ENCODE measurements around the gene FER1L5. TPM values are rescaled to one million over a fixed set of nuclear protein-coding genes. Genes with fewer than 3 reads are reported as not detected.
"Not testable (repeated sequence)": the region's sequence is repeated elsewhere in the genome, so short reads cannot be mapped to it uniquely, and the experiment has no call there.

The FER1L5 gene
- total RNA-seq, 2 experiments from 2014 or later, result not detected

- Mint-ChIP-seq H3K27me3 (no peaks in the 10 kb centered on the region), H3K36me3 (ENCODE audit: low read depth) (peaks cover 31% of the 10 kb centered on the region), H3K27ac (peak overlapping the region; percentile 93), H3K4me3 (peak overlapping the region; percentile 91), H3K9me3 (ENCODE audit: low read depth) (no peaks in the 10 kb centered on the region), H3K4me1 (peaks cover 30% of the 10 kb centered on the region)
- POLR2A ChIA-PET, result interaction anchor here (0.5 to 1.9 kb wide), 10 partner anchors 9 to 1051 kb away, joined by 3 to 12 read pairs (median 4); no protein-coding TSS in a partner anchor
- DNase-seq, result peak; percentile 89
- peak; percentile 87 for ATAC-seq
- CTCF ChIA-PET, result interaction anchor here (0.6 to 1.9 kb wide), 7 partner anchors 19 to 498 kb away, joined by 3 to 13 read pairs (median 3); partner anchors contain the start of genes ANKRD36 and CNNM4
- intact Hi-C loops (cut with DNase I, micrococcal nuclease), result loop anchor here (1.0 to 5.0 kb wide), 15 partner anchors 99 to 1025 kb away; partner anchors contain the start of genes ANKRD39 (in 2 of the 2), CNNM3 (in 2 of the 2), CNNM4 (in 2 of the 2) and LMAN2L (in 2 of the 2)
Observed at GRCh38 chr2:96637385-96638143, 5.0 kb upstream of the FER1L5 start.

DNA sequence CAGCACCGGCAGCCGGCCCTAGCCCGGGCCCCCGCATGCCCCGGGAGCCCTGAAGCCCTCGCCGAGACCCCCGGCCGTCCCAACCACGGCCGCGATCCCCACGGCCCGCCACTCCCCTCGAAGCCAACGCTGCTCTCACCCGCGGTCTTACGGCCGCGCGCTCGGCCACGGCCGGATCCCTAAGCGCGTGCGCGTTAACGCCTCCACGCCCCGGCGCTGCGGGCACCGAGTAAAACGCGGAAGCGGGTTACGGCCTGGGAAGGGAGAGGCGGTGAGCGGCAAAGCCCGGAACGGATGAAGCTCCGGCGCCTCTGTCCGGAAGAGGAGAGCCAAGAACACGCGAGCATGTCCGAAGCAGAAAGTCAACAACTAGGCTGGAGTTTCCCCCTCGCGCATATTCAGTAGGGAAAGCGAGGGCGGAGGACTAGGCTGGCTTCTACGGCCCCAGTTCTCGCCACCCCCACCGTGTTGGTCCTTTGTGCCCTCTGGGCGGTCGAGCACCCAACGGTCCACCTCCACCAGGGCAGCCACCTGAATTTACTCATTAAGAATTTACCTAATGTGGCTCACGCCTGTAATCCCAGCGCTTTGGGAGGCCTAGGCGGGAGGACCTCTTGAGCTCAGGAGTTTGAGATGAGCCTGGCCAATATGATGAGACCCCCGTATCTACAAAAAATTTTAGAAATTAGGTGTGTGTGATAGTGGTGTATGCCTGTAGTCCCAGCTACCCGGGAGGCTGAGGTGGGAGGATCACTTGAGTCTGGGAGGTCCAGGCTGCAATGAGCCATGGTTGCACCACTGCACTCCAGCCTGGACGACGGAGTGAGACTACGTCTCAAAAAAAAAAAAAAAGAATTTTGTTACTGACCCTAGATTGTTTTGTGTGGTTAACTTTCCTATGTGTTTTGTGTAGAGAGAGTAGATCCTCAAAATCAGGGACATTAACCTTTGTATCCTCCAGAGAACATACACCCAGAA is 4.1 kb upstream of the FER1L5 start, which contains the start of gene KANSL3:
TSS of gene KANSL3 (minus strand) at position 169 of the 978 bp plus-strand sequence. CDS start 1,177 bp downstream, outside the sequence.
- DNase-seq (peak; percentile 94), ATAC-seq (peak; percentile 86)
- H3K27me3 Mint-ChIP-seq, result no peaks in the 10 kb centered on the region
- no peaks in the 10 kb centered on the region for H3K9me3 Mint-ChIP-seq (ENCODE audit: low read depth)
- H3K27ac Mint-ChIP-seq, result peak within 1 kb of the TSS; percentile 93
- ChIA-PET CTCF (interaction anchor here (0.5 to 1.9 kb wide), 4 partner anchors 9 to 474 kb away, joined by 3 to 13 read pairs (median 4); partner anchors contain the start of genes ANKRD36 and CNNM4), POLR2A (interaction anchor here (0.8 to 1.9 kb wide), 4 partner anchors 10 to 107 kb away, joined by 3 to 11 read pairs (median 4); no protein-coding TSS in a partner anchor)
- peaks cover 30% of the 10 kb centered on the region for H3K4me1 Mint-ChIP-seq
- intact Hi-C loops (cut with DNase I, micrococcal nuclease), result loop anchor here (1.0 to 5.0 kb wide), 15 partner anchors 100 to 1024 kb away; partner anchors contain the start of genes ANKRD39 (in 2 of the 2), CNNM3 (in 2 of the 2), CNNM4 (in 2 of the 2) and LMAN2L (in 2 of the 2)
- peak within 1 kb of the TSS; percentile 91 for H3K4me3 Mint-ChIP-seq
- H3K36me3 Mint-ChIP-seq (ENCODE audit: low read depth), result peaks cover 30% of the 10 kb centered on the region

GRCh38 chr2:96647681-96648080 is 5.1 kb downstream of the FER1L5 start:
- H3K9me3 Mint-ChIP-seq (ENCODE audit: low read depth), result no peaks in the 10 kb centered on the region
- DNase-seq (no peak), ATAC-seq (no peak)
- H3K36me3 Mint-ChIP-seq (ENCODE audit: low read depth), result no peaks in the 10 kb centered on the region
- no peak overlapping the region for H3K4me3 Mint-ChIP-seq
- intact Hi-C loops (cut with DNase I, micrococcal nuclease), result no loop called here
- H3K27me3 Mint-ChIP-seq, result no peaks in the 10 kb centered on the region
- no peaks in the 10 kb centered on the region for H3K4me1 Mint-ChIP-seq
- POLR2A ChIA-PET, result no interaction called here
- CTCF ChIA-PET, result interaction anchor here (0.7 kb wide), 1 partner anchor 9 kb away, joined by 4 read pairs; no protein-coding TSS in a partner anchor
- H3K27ac Mint-ChIP-seq, result no peak overlapping the region

- H3K27me3 Mint-ChIP-seq, result no peaks in the 10 kb centered on the region
- DNase-seq (no peak), ATAC-seq (no peak)
- ChIA-PET POLR2A (no interaction called here), CTCF (interaction anchor here (0.7 kb wide), 1 partner anchor 47 kb away, joined by 4 read pairs; no protein-coding TSS in a partner anchor)
- no peaks in the 10 kb centered on the region for H3K36me3 Mint-ChIP-seq (ENCODE audit: low read depth)
- no peak overlapping the region for H3K27ac Mint-ChIP-seq
- H3K9me3 Mint-ChIP-seq (ENCODE audit: low read depth), result no peaks in the 10 kb centered on the region
- intact Hi-C loops (cut with DNase I, micrococcal nuclease), result no loop called here
- no peaks in the 10 kb centered on the region for H3K4me1 Mint-ChIP-seq
- H3K4me3 Mint-ChIP-seq, result no peak overlapping the region
Observed at GRCh38 chr2:96648306-96648930, 5.9 kb downstream of the FER1L5 start.

DNA sequence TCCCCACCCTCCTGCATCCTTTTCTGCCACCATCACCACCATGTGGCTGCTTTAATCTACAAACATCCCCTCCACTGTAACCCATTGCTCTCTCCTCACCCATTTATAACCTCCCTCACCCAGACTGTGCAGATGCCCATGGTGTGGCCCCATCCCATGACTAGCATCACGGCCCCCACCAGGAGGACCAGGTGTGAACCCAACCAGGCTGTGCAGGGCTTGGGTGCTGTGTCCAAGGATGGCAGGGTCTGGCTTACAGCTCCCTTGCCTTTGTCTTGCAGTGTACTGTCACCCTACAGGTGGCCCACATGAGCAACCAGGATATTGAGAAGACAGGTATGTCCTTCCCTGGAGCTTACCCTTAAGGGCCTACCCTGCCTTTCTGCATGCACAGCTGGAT is 6.8 kb downstream of the FER1L5 start:
- ATAC-seq, result no peak

GRCh38 chr2:96651793-96652192 is 9.2 kb downstream of the FER1L5 start:
- Mint-ChIP-seq H3K27ac (no peak overlapping the region), H3K9me3 (ENCODE audit: low read depth) (no peaks in the 10 kb centered on the region), H3K4me1 (no peaks in the 10 kb centered on the region), H3K27me3 (no peaks in the 10 kb centered on the region), H3K4me3 (no peak overlapping the region), H3K36me3 (ENCODE audit: low read depth) (no peaks in the 10 kb centered on the region)
- intact Hi-C loops (cut with DNase I, micrococcal nuclease), result no loop called here
- ATAC-seq, result no peak
- ChIA-PET POLR2A (no interaction called here), CTCF (interaction anchor here (1.4 kb wide), 1 partner anchor 98 kb away, joined by 3 read pairs; no protein-coding TSS in a partner anchor)
- no peak for DNase-seq

More for the DNA sequence above, 6.8 kb downstream of the FER1L5 start:
- Mint-ChIP-seq H3K9me3 (ENCODE audit: low read depth) (no peaks in the 10 kb centered on the region), H3K27ac (no peak overlapping the region), H3K4me3 (no peak overlapping the region), H3K36me3 (ENCODE audit: low read depth) (no peaks in the 10 kb centered on the region), H3K27me3 (no peaks in the 10 kb centered on the region), H3K4me1 (no peaks in the 10 kb centered on the region)
- CTCF ChIA-PET, result interaction anchor here (0.7 kb wide), 1 partner anchor 48 kb away, joined by 4 read pairs; no protein-coding TSS in a partner anchor
- intact Hi-C loops (cut with DNase I, micrococcal nuclease), result no loop called here
- DNase-seq, result no peak
- POLR2A ChIA-PET, result no interaction called here

GRCh38 chr2:96654791-96655190 is 12.2 kb downstream of the FER1L5 start:
- ATAC-seq; POLR2A ChIA-PET; H3K27me3 Mint-ChIP-seq; H3K36me3 Mint-ChIP-seq (ENCODE audit: low read depth); DNase-seq; H3K27ac Mint-ChIP-seq; H3K4me1 Mint-ChIP-seq; intact Hi-C loops (cut with DNase I, micrococcal nuclease); H3K9me3 Mint-ChIP-seq (ENCODE audit: low read depth); CTCF ChIA-PET; H3K4me3 Mint-ChIP-seq: not testable (repeated sequence)

DNA sequence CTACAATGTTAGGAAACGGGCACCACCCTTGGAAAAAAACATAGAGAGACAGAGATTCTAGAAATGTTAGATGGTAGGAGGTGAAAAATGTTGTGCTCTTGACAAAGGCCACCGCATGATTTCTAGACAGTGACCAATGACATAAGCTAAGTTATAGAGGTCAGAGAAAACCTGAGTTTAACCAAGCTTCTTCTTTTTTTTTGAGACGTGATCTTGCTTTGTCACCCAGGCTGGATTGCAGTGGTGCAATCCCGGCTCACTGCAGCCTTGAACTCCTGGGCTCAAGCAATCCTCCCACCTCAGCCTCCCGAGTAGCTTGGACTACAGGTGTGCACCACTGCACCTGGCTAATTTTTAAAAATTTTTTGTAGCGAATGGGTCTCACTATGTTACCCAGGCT is 13.0 kb downstream of the FER1L5 start:
- Mint-ChIP-seq H3K9me3 (ENCODE audit: low read depth) (no peaks in the 10 kb centered on the region), H3K4me1 (no peaks in the 10 kb centered on the region), H3K27me3 (no peaks in the 10 kb centered on the region), H3K4me3 (no peak overlapping the region), H3K36me3 (ENCODE audit: low read depth) (no peaks in the 10 kb centered on the region), H3K27ac (no peak overlapping the region)
- POLR2A ChIA-PET, result no interaction called here
- DNase-seq, result no peak
- CTCF ChIA-PET, result interaction anchor here (1.4 kb wide), 1 partner anchor 15 kb away, joined by 3 read pairs; no protein-coding TSS in a partner anchor
- no peak for ATAC-seq
- intact Hi-C loops (cut with DNase I, micrococcal nuclease), result no loop called here

- ChIA-PET CTCF (interaction anchor here (1.4 kb wide), 1 partner anchor 16 kb away, joined by 3 read pairs; no protein-coding TSS in a partner anchor), POLR2A (no interaction called here)
- H3K9me3 Mint-ChIP-seq (ENCODE audit: low read depth), result no peaks in the 10 kb centered on the region
- H3K27ac Mint-ChIP-seq, result no peak overlapping the region
- ATAC-seq, result no peak
- H3K27me3 Mint-ChIP-seq, result no peaks in the 10 kb centered on the region
- H3K4me3 Mint-ChIP-seq, result no peak overlapping the region
- intact Hi-C loops (cut with DNase I, micrococcal nuclease), result no loop called here
- H3K36me3 Mint-ChIP-seq (ENCODE audit: low read depth), result no peaks in the 10 kb centered on the region
- DNase-seq, result no peak
- no peaks in the 10 kb centered on the region for H3K4me1 Mint-ChIP-seq
Observed at GRCh38 chr2:96656540-96656939, 14.0 kb downstream of the FER1L5 start.

DNA sequence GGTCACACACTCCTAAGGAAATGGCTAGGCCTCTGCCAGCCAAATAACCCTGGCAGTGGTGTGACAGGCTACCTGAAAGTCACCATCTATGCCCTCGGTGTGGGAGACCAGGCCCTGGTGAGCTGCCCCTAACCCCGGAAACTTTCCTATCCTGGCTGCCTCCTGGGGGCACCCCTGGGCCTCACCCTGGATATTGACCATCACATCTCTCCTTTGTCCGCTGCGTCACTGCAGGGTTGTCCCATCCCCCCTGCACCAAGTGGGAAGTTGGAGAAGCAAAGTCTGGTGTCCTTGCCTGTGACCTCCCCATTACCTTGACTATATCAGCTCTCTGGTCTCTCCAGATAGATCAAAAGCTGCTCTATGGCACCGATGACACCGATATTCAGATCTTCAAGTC is 18.8 kb downstream of the FER1L5 start:
- no peak overlapping the region for H3K27ac Mint-ChIP-seq
- intact Hi-C loops (cut with DNase I, micrococcal nuclease), result no loop called here
- peaks cover 1% of the 10 kb centered on the region for H3K9me3 Mint-ChIP-seq (ENCODE audit: low read depth)
- DNase-seq, result no peak
- no peaks in the 10 kb centered on the region for H3K36me3 Mint-ChIP-seq (ENCODE audit: low read depth)
- H3K4me3 Mint-ChIP-seq, result no peak overlapping the region
- ATAC-seq, result no peak
- H3K27me3 Mint-ChIP-seq, result no peaks in the 10 kb centered on the region
- CTCF ChIA-PET, result no interaction called here
- H3K4me1 Mint-ChIP-seq, result no peaks in the 10 kb centered on the region
- POLR2A ChIA-PET, result no interaction called here

Measured in activated CD4-positive, alpha-beta T cell treated with anti-CD3 and anti-CD28 coated beads for 36 hours (primary cell).